ENCODE measurements around the gene TRAPPC12.
"Not testable (repeated sequence)": the region's sequence is repeated elsewhere in the genome, so short reads cannot be mapped to it uniquely, and the experiment has no call there.

Gene TRAPPC12

GRCh38 chr2:3379647-3380534, at the start of gene TRAPPC12:
TRAPPC12 (plus strand) TSS chr2:3379694; CDS start chr2:3387624, 7,930 bp downstream.
- DNase-seq (ENCODE audit: low read depth): no peak

- no peak for DNase-seq (ENCODE audit: low read depth)
Observed at GRCh38 chr2:3332133-3332532, 47.4 kb upstream of the TRAPPC12 start.

GRCh38 chr2:3334392-3335345, 44.8 kb upstream of the TRAPPC12 start:
- no peak for DNase-seq (ENCODE audit: low read depth)

DNA sequence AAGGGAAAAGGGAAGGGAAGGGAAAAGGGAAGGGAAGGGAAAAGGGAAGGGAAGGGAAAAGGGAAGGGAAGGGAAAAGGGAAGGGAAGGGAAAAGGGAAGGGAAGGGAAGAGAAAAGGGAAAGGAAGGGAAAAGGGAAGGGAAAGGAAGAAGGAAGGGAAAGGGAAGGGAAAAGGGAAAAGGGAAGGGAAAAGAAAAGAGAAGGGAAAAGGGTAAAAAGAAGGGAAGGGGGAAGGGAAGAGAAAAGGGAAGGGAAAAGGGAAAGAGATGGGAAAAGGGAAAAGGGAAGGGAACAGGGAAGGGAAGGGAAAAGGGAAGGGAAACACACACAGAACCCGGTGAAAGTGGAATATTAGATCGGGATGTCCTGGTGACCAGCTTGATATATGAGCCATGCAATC, 42.6 kb upstream of the TRAPPC12 start:
- DNase-seq (ENCODE audit: low read depth): no peak

- DNase-seq (ENCODE audit: low read depth): no peak
Observed at GRCh38 chr2:3338340-3338739, 41.2 kb upstream of the TRAPPC12 start.

DNA sequence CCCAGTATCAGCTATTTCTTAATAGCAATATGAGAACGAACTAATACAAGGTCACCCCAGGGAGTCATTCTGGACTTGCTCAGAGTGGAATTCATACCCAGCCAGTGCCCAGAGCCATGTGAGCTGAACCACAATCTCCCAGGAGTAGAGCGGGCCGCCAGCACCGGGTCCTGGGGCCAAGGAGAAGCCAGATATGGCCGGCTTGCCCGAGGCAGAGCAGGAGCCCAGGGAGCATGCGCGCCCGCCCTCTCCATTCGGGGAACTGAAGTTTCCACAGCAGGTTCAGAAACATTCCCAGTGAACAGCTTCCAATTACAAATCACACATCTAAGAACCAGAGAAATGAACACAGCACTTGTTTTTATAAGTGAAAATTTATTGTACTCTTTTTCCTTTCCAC, 39.4 kb upstream of the TRAPPC12 start:
- DNase-seq (ENCODE audit: low read depth): no peak

DNA sequence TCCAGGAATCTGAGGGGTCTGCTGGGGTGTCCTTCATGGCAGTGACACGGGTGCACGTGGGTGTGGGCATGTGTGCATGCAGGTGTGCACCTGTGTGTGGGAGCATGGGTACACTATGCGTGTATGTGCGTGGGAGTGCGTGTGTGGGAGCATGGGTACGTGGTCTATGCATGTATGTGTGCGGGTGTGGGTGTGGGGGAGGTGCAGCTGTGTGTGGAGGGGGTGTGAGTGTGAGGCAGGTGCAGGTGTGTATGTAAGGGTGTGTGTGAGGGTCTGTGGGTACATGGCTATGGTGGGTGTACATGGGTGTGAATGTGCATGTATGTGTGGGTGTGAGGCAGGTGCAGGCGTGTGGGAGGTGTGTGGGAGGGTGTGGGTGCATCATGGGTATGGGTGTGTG, 38.2 kb upstream of the TRAPPC12 start:
- DNase-seq (ENCODE audit: low read depth): no peak

- DNase-seq (ENCODE audit: low read depth): no peak
Observed at GRCh38 chr2:3342324-3342723, 37.2 kb upstream of the TRAPPC12 start.

- no peak for DNase-seq (ENCODE audit: low read depth)
Observed at GRCh38 chr2:3343012-3343411, 36.5 kb upstream of the TRAPPC12 start.

- DNase-seq (ENCODE audit: low read depth): no peak
Observed at GRCh38 chr2:3344897-3345296, 34.6 kb upstream of the TRAPPC12 start.

GRCh38 chr2:3345621-3346020, 33.9 kb upstream of the TRAPPC12 start:
- no peak for DNase-seq (ENCODE audit: low read depth)

DNA sequence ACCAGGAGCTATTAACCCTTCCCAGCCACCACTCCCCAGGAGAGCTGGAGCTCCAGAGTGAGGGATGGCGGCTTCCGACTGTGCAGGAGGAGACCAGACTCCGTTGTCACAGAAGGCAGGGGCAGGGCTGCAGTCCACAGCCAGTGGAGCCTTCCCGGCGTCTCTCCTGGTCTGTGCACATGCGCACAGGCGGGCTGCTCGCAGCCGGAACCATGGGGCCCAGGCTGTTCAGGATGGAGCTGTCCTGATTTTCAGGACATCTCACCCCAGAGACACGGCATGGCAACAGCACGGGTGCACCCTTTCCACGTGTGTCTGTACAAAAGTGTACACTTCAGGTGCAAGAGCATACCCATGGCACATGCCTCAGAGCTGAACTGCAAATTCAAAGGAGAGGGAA, 30.7 kb upstream of the TRAPPC12 start:
- DNase-seq (ENCODE audit: low read depth): no peak

DNA sequence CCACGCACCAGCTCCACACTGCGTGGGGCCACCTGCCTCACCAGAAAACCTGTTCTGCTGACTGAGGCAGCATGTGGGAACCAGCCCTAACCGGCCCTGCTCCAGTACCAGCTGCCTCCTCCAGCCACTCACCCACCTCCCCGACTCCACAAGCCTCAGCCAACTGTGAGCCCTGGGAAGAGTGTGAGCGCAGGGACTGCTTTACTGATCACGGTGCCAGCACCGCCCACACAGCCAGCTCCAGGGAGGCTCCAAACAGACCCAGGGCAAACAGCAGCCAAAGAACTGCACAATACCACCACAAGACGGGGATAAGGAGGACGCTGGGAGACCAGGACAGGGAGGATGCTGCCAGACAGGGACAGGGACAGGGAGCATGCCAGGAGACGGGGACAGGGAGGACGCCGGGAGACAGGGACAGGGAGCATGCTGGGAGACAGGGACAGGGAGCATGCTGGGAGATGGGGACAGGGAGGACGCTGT, 30.2 kb upstream of the TRAPPC12 start:
- no peak for DNase-seq (ENCODE audit: low read depth)

GRCh38 chr2:3354986-3355385, 24.5 kb upstream of the TRAPPC12 start:
- DNase-seq (ENCODE audit: low read depth): no peak

DNA sequence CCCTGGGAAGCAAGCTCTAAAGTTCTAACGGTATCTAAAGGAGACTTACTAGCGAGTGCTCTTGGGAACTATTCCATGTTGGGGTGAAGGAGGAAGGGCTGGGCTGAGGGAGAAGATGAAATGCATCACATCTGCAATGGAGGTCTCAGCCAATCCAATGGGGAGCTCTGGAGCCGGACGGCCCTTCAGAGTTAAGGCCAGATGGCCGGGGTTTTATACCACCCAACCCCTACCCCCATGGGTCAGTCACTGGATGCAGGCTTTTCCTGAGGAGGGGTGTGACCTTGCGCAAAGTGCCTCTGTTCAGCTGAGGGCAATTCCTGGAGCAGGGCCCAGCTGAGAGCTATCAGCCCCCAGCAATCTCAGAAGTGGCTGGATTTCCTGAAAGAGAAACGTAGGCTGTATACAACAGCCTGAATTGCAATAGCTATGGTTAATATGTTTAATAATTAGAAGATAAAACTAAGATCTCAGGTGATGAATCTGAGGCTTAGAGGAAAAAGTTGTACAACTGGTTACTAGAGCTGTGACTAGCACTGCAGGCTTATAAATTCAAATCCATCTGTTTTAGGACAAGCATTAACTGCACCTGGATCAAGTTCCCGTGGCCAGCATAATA, 23.4 kb upstream of the TRAPPC12 start:
- no peak for DNase-seq (ENCODE audit: low read depth)

- no peak for DNase-seq (ENCODE audit: low read depth)
Observed at GRCh38 chr2:3356799-3357198, 22.7 kb upstream of the TRAPPC12 start.

GRCh38 chr2:3357446-3357845, 22.0 kb upstream of the TRAPPC12 start:
- not testable (repeated sequence) for DNase-seq (ENCODE audit: low read depth)

GRCh38 chr2:3357926-3358325, 21.6 kb upstream of the TRAPPC12 start:
- no peak for DNase-seq (ENCODE audit: low read depth)

DNA sequence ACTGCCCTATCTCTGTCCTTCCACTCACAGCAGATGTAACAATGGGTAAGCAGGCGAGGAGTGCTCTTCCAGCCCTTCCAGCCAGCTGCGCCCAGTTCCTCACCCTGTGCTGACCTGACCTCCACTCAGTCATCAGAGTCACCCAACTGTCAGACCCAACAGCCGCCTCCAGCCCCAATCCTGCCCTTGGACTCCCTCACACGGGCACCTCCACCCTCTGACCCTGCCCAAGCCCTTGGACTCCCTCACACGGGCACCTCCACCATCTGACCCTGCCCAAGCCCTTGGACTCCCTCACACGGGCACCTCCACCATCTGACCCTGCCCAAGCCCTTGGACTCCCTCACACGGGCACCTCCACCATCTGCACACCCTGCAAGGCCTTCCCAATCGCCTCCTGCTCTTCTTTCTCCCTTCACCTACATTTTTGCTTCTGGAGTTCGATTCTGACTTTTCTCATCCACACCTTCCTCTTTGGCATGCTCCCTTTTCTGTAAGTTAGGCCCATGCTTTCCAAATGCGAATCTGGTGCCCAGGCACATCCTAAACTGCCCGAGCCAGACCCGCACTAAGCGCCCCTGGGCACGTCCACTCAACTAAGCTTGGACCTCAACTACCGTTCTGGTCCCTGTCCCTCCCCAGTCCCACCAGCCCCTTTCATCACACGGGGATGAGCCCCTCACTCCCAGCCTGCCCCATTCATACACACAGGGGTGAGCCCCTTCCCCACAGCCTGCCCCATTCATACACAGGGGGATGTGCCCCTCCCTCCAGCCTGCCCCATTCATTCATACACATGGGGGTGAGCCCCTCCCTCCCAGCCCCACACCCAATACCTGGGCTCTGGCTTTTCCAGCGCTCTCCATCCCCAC, 17.7 kb upstream of the TRAPPC12 start:
- DNase-seq (ENCODE audit: low read depth): no peak

DNA sequence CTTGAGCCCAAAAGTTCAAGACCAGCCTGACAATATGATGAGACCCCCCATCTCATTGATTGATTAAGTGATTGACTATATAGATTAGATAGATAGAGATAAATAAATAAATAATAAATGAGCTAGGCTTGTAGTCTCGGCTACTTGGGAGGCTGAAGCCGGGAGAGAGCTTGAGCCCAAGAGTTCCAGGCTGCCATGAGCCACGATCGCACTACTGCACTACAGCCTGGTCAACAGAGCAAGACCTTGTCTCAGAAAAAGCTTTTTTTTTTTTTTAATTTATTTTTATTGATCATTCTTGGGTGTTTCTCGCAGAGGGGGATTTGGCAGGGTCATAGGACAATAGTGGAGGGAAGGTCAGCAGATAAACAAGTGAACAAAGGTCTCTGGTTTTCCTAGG, 14.3 kb upstream of the TRAPPC12 start:
- DNase-seq (ENCODE audit: low read depth): no peak

- no peak for DNase-seq (ENCODE audit: low read depth)
Observed at GRCh38 chr2:3368261-3368722, 11.2 kb upstream of the TRAPPC12 start.
